HG02610 (cell line): Measurements from ENCODE around the gene PDE6G.
"Not testable (repeated sequence)": the region's sequence is repeated elsewhere in the genome, so short reads cannot be mapped to it uniquely, and the experiment has no call there.

Experiments
- ATAC-seq: cut with Tn5 transposase; IDR thresholded peaks from one replicate; pipeline ENCODE4 v1.9.1; 2021; ENCODE audit warnings: mild to moderate bottlenecking, moderate library complexity; ENCODE audit not compliant: unreplicated experiment

Gene PDE6G

DNA sequence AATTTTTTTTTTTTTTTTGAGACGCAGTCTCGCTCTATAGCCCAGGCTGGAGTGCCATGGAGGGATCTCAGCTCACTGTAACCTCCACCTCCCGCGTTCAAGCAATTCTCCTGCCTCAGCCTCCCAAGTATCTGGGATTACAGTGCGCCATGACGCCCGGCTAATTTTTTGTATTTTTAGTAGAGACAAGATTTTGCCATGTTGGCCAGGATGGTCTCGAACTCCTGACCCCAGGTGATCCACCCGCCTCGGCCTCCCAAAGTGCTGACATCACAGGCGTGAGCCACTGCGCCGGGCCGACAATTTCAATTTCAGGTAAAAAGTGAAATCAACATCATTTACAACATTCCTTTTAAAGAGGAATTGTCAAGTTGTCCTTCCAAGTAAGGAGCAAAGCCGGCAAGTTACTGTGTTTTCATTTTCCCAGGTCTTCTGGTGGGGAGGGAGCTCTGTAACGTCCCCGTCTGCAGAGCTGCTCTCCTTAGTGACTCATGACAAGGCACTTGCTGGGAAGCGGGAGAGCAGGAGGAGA is 20.3 kb downstream of the PDE6G start:
- ATAC-seq = peak; percentile 11

DNA sequence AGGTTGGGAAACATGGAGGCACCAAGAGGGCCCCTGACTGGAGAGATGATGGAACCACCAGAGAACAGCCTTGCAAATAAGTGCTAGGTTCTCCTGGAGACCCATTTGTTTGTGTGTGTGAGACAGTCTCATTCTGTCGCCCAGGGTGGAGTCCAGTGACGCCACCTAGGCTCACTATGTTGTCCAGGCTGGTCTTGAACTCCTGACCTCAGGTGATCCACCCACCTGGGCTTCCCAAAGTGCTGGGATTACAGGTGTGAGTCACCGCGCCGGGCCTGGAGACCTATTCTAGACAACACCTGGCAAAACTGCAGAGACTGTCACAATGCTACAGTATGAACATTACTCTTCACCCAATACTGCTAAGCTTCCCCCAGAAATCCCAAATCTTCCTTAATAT is 20.9 kb downstream of the PDE6G start:
- no peak for ATAC-seq

DNA sequence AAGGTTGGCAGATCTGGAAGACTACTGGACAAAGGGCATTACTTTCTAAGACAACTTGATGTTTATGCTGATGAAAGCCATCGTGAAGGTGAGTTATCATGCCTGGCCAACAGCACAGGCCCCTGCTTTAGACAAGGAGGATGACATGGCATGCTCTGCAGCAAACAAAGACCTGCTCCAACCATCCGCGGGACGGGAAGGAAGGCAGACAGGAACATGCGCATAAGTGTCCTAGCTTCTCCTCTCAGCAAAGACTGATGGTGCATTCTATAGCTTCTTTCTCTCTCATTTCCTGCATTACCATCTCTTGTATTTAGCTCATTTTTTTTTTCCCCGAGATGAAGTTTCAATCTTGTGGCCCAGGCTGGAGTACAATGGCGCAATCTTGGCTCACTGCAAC is 24.9 kb downstream of the PDE6G start:
- ATAC-seq = no peak

DNA sequence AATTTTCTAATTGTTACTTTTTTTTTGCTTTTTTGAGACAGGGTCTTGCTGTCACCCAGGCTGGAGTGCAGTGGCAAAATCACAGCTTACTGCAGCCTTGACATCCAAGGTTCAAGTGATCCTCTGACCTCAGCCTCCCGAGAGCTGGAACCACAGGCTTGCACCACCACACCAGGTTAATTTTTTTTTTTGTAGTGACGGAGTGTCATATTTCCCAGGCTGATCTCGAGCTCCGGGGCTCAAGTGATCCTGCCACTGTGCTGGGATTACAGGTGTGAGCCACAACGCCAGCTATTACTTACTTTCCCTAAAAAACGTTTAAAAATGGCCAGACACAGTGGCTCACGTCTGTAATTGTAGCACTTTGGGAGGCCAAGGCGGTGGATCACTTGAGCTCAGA is 26.1 kb downstream of the PDE6G start:
- ATAC-seq = no peak

DNA sequence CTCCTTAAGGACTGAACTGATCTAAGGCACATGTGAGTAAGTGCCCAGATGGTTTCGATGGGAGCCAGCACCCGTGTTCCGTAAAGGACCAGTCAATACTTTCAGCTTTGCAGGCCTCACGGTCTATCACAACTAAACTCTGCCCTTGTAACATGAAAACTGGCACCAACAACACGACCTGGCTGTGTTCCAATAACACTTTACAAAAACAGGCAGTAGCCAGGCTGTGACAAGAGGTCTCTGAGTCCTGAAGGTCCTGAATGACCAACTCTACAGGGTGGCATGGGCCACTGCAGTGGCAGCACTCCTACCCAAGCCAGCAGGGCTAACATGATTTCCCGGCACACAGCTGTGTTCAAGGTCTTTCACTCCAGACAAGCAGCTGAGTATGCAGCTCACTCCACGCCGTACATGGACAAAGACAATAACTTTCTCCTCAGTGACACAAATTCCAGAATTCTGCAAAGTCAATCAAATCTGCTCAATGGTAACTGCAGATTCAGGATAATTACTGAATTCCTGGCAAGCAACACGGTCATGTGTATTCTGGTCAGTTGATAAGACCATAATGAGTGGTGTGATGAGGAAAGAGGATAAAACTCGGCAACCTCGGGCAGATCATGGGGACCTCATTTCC is 34.7 kb downstream of the PDE6G start:
- ATAC-seq = no peak

DNA sequence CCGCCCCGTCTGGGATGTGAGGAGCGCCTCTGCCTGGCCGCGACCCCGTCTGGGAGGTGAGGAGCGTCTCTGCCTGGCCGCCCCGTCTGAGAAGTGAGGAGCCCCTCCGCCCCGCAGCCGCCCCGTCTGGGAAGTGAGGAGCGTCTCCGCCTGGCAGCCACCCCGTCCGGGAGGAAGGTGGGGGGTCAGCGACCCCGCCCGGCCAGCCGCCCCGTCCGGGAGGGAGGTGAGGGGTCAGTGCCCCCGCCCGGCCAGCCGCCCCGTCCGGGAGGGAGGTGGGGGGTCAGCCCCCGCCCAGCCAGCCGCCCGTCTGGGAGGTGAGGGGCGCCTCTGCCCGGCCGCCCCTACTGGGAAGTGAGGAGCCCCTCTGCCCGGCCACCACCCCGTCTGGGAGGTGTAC is 38.0 kb downstream of the PDE6G start:
- not testable (repeated sequence) for ATAC-seq

DNA sequence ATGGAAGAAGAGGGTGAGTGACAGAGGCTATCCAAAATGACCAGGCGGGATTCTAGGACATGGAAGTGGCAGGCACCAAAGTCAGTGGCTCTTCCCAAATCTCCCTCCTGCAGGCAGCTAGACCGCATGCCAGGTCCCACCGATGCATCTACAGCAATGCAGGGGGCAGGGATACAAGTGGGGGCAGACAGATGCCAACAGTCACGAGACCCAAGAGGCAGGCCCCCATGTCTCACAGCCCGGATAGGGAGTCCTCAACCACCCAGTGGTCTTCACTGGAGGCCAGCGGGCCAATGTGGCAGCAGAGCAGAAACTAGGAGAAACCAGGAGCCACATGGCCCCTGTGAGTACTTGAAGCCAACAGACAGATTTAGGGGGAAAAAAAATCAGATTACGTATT is 39.5 kb downstream of the PDE6G start:
- ATAC-seq = no peak

DNA sequence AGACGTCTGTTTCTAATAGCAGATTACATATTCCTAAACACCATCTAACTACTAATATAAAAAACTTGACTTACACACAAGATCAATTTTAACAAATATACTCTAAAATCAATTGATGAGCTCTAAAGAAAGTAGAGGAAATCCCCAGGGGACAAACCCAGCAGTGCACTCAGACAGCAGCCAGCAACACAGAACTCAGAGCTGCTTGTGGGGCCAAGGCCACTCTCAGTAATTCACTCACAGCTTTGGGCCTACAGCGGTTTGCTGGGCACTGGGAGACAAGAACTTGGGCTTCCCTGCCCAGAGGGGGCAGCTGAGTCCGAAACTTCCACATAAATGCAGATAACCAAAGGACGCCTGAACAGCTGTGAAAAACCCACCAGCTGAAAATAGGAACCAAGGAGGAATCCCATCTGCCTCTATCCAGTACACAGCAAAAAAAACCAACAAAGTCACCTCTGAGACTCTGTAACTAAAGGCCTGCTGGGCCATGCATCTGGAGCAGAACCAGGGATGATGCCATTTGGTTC is 40.9 kb downstream of the PDE6G start:
- ATAC-seq = no peak

DNA sequence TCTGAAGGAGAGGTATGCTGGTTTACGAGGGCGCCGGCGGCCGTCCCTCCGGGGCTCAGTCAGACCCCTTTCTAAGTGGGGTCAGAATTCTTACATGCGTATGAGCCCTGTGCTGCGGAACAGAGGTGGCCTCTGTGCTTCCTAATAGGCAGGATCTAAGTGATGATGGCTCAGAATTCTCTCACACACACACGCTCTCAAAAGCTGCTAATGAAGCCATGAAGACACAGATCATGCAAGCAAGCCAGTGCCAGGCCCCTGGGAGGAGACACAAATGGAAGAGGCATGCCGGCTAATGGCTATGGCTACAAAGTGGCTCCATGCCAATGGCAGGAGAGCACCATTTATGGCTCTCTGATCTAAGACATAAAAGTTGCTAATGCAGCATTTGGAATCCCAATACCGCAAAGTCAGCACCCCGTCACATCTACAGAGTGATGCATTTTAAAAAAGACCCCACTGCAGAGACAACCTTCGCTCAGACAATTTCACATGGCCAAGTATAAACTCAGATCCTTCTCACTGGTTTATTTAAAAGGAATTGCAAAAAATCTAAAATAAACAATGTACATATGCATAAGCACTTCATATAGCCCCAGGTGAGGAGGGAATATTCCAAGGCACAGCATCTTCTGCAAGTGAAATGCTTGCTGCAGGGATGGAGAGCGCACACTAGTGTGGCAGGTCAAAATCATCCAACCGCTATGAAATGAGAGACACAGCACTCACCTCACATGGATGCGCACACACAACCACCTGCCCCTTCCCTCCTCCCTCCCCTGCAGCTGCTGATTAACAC is 44.0 kb downstream of the PDE6G start:
- ATAC-seq = no peak

DNA sequence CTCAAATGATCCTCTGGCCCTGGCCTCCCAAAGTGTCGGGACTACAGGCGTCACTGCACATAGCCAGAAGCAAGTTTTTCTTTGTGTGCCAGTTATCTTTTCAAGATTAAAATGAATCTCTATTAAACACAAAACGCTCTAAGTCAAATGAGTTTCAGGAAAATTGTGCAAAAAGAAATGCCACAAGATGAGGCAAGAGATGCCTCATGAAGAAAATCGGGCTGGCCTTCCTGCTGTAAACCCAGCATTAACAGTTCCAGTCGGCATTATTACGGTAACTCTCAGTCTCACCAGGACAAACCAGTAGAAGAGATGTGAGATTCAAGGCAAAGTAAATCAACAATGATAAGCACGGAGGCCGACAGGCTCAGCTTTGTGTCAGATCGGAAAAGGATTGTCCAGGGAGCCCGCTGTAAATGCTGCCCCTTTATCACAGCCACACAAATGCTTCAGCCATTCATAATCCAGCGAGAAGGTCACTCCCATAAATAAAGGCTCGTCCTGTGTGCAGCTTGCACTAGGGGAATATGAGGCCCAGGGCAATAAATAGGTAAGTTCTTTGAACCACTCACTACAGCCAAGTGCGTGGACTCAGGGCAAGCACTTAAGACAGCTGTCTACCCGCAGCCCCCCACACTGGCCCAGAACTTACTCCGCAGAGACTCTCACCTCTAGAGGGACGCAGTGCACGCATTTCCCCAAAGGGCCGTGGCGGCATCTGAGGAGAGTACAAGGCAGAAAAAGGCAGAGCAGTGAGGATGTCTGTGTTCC is 46.6 kb downstream of the PDE6G start:
- no peak for ATAC-seq

DNA sequence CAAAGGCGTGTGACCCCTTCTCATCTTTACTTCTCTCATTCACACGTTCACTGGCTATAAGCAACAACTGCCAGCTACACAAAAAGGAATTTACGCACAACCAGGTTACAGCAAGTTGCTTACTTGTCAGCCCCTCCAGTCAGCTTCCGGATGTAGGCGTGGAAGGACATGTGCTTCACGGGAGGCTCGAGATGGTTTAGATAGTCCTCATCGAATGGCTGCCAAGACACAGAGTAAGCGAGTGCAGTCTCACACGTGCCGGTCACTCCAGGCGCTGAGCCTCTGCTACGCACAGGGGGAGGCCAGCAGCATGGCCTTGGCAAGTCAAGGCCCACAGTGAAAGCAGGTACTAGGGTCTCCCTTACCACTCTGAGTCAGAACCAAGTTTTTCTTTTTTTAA is 47.7 kb downstream of the PDE6G start:
- no peak for ATAC-seq

DNA sequence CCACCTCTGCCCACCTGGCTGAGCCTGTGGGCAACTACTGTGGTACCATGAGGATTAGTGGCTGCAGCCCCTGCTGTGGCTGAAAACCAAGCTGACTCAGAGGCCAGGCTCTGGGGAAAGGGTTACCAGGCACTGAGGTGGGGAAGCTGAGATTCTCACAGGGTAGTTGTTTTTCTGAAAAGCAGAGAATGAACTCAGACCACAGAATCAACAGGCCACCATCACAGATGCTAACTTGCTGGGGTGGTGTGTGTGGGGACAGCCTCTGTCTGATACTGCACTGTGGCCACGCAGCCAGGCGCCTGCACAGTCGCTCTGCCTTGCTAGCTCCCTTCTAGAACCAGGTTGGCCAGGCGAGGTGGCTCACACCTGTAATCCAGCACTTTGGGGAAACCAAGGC is 48.3 kb downstream of the PDE6G start:
- ATAC-seq = no peak

DNA sequence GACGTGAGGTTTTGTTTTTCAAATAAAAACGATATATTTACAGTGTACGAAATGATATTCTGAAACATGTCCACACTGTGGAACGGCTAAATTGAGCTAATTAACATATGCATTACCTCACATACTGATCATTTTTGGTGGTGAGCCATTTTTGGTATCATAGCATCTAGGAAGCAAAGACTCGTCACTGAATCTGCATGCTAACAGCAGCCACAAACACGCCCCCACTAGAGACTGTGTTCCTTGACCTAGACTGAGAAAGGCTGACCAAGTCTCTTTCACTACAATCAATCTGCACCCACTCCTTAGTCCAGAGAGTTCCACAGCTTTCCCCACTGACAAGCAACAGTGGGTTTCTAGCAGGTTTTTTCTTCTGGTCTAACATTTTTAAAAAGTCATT is 48.9 kb downstream of the PDE6G start:
- ATAC-seq = no peak

DNA sequence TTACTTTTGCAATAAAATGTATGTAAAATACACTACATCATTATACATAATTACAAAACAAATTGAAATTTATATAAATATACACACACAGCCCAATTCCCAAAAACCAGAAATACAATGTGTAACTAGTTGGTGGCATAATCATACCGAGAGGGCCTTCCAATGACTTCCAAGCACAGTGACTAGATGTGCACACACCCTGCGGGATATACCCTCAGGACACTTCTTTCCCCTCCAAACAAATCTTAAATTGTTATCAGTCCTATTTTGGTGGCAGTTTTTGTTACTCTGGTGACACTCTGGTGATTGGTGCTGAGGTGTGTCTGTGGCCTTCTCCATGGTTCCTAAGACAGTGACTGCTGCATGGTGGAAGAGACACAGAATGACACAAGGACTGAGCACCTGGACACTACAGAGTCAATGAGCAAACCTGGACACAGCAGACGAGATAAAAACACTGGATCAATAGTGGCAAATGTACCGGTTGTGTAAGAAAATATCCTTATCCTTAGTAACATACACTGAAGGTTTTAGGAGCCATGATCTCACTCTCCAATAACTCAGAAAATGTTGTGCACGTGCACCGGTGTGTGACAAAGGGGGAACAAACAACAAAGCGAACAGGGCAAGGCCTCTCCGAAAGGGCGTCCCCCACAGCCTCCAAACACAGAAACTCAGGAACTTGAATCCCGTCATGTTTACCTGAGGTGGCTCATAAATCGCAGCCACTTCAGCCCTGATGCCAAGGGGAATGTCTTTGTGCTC is 52.3 kb downstream of the PDE6G start:
- ATAC-seq = no peak

DNA sequence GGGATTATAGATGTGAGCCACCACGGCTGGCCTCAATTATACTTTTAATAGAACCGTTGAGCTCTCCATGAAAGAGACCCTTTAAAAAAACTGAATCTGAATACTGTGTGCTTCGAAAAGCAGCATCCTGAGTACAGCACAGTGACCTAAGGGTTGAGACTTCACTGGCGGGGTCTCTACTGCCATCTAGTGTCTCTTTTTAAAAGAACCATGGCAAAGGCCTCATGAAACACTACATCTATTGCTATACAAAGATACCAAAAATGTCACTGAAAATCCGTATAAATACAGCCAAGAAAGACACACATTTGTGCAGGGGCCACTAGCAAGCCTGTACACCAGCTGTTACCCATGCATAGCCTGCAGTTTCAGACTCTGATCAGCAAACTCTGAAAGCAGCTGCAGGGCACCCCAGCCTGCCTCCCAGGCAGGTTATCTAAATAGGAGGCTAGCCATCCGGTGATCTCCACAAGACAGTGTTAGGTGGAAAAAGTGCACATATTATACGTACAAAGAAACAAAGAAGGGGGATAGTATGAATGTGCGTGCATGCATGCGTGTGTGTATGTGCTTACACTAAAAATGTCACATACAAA is 54.7 kb downstream of the PDE6G start:
- ATAC-seq = no peak
